NCI-H748 treated with DMSO at 0.1 percent for 48 hours (cell line): ENCODE data around the gene DIAPH3.

Experiments
- DNase-seq: peaks from one replicate; lab custom pipeline; 2025; lab: John Stamatoyannopoulos, UW

Gene DIAPH3

DNA sequence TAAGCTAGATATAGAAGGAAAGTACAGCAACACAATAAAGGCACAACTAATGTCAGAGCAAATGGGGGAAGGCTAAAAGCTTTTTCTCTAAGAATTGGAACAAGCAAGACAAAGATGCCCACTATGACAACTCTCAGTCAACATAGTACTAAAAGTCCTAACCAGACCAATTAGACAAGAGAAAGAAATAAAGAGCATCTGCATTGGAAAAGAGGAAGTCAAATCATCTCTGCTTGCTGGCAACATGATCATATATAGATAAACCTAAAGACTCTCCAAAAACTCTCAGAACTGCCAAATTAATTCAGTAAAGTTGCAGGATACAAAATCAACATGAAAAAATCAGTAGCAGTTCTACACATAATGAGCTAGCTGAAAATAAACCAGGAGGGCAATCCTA is 542.0 kb downstream of the DIAPH3 start:
- no peak for DNase-seq
